Activated effector memory CD4-positive, alpha-beta T cell treated with Interleukin-2 at 50 U/mL for 16 hours (primary cell): ENCODE results near the gene FHL1.
"Not testable (repeated sequence)": the region's sequence is repeated elsewhere in the genome, so short reads cannot be mapped to it uniquely, and the experiment has no call there.

ENCODE experiments used
- DNase-seq: peaks from one replicate; pipeline ENCODE4 v3.0.0-alpha.2; 2020

The FHL1 gene

DNA sequence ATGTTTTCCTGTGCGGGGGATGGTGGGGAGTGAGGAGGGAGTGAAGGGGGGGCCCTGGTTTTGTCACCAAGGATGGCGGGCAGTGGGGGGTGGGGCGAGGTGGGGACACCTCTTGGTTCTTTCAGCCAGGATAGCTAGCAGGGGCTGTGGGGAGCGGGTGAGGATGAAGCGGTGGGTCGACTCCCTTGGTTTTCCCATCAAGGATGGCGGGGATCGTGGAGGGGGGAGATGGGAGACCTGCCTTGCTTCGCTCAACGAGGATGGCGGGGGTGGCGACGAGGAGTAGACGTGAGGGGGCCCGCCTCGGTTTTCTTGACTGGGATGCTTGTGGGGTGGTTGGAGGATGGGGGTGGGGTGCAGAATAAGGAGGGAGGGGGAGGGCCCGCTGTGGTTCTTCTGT lies 643 bp downstream of the FHL1 start:
- no peak for DNase-seq

DNA sequence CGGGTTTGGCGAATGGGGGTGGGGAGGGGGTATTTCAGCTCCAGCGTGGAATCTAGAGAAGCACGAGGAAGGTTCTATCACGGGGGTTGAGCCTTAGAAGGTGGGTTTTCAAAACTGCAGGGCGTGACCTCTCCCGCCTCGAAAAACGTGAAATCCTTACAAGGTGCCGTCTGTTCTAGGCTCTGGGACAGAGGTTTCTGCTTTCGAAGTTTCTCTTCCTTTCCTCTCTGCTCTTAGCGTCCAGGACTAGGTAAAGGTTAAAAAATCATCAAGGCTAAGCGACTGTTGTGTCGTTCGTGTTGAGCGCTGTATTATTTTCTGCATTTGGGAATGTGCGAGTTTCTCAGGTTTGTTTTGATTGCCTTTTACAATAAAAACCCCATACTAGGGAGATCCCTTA lies 1.1 kb downstream of the FHL1 start:
- no peak for DNase-seq

DNA sequence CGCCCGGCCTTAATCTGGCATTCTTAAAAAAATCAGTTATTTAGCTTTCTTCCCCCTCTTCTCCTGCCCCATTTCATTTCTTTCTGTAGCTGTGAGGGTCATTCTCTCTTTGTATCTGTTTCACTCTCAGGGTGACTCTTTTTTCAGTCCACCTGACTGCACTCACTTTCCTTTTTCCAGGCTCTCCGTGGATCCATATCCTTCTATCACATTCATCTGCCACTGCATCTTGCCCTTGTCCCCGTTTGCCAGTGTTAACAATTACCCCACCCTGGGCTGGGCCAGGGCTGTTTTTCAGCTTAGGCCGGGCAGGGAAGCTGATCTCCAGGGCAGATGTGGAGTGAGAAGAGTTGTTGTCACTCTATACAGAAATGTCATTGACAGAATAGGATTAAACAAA lies 7.7 kb downstream of the FHL1 start:
- DNase-seq = no peak

DNA sequence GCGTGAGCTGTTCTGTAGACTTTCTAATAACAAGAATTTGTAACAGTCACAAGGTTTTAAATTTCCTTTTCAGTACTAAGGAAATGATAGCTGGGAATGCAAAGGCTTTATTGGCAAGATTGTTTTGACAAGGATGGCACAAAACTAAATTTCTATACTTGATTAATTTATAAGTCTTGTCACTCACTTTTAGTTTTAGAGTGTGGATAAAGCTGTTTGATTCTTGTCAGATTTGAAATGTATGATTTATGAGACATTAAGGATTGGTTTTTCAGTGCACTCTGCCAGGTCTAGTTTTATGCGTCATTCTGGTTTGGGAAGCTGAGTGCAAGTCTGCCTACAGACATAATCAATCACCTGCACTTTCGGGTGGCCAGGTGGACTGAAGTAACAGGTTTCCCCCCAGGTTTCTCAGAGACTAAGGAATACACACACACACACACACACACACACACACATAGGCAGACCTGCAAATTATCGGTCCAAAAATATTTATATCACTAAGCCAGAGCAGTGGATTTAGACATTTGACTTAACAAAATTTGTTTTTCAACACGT lies 9.3 kb downstream of the FHL1 start:
- DNase-seq = no peak

DNA sequence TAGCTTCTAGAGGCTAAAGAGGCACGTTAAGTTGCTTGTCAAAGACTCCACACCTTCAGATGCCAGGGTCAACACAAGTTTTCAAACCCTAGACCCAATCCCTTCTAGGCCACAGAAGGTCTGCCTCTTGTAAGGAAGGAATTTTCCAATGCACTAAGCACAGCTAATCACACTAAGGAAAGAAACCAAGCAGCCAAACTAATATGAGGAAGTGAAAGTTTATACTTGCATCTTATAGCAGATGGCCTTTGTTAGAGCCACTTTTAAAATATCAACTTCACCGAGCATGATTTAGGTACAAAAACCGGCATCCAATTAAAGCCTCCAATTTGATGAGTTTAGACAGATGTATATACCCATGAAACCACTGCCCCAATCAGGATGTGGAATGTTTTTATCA lies 9.9 kb downstream of the FHL1 start:
- no peak for DNase-seq

DNA sequence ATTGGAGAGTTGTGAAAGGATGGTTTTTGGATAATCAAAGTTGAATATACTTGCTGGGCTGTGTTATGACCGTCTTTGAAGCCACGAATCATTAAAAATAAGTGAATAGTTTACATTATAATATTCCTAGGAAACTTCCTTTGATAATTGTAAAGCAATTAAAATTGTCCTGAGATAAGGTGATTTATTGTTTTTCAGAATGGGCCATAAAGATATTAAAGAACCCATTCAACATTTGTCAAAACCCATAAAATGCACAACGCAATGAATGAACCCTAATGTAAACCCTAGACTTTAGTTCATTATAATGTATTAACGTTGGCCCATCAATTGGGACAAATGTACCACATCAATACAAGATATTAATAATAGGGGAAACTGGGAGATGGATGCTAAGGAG lies 11.4 kb downstream of the FHL1 start:
- no peak for DNase-seq

DNA sequence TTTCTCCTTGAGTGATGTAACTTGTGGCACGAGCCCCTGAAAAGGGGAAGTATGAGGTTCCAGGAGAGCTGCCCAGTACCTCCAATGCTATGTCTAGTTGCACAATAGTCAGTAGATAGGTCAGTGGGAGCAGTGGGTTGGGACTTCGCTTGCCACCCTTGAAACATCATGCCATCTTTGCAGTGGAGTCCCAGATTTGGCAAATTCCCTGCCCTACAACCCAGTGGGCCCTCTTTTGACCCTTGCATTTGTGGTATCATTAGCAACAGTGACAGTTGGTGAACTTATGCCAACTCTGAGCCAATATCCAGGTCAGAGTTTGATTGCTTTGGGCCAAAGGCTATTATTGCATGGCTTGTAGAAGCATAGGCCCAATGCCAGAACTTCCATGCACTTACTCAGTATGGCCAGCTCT lies 12.3 kb downstream of the FHL1 start:
- DNase-seq = no peak

DNA sequence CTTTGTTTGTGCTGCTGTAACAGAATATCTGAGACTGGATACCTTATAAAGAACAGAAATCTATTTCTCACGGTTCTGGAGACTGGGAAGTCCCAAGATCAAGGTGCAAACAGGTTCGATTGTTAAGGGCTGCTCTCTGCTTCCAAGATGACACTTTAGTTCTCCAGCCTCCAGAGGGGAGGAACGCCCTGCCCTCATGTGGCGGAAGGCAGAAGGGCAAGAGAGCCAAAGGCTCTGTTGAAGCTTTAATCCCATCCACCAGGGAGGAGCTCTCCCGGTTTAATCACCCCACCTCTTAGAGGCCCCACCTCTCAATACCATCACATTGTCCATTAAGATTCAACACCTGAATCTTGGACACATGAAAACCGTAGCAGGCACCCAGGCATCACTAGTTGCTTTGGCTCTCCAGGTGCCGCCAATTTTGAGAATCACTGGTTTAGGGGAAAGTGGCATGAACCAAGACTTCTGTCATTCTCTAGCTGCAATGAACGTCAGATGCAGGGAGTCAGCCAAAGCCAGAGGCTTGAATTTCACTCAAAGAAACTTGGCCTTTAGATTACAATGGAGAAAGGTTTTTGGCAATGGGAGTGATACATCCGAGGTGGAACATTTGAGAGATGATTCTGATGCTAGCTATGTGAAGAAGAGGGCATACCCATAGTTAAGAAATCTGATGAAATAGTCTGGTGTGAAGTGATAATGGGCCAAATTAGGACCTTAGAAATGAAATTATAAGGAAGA lies 15.7 kb downstream of the FHL1 start:
- peak; percentile 13 for DNase-seq

DNA sequence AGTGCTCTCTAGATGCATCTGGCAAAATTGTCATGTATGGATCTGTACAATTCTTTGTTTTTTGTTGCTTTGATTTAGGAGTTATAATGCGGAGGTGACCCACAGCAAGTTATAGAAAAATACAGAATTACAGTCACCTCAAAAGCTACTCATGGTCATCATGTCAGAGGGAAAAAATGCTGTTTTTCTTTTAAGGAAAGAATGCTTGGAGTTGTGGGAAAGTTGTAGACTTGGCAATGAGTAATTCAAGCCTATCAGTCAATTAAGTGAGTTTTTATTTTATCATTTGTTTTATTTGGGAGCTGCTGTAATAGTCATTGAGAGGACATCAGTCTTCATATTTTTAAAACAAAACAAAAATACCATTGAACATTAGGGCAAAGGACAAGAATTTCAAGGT lies 16.4 kb downstream of the FHL1 start:
- DNase-seq = no peak

DNA sequence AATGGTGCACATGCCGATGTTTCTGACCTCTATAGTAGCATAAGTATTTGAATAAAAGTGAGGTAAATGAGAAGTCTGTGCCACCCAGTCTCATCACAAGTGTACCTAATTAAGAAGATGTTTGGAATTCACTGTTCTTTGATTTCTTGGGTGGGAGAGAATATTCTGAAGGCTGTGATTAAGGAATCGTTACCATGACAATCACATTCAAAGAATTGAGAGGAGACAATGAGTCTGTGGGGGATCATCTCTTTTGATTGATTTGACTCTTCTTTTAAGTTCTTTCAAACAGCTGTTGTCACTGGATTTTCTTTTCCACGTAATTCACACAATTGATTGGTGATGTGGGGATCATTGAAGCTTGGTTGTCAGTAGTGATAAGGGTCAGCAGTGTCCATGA lies 18.1 kb downstream of the FHL1 start:
- DNase-seq = no peak

DNA sequence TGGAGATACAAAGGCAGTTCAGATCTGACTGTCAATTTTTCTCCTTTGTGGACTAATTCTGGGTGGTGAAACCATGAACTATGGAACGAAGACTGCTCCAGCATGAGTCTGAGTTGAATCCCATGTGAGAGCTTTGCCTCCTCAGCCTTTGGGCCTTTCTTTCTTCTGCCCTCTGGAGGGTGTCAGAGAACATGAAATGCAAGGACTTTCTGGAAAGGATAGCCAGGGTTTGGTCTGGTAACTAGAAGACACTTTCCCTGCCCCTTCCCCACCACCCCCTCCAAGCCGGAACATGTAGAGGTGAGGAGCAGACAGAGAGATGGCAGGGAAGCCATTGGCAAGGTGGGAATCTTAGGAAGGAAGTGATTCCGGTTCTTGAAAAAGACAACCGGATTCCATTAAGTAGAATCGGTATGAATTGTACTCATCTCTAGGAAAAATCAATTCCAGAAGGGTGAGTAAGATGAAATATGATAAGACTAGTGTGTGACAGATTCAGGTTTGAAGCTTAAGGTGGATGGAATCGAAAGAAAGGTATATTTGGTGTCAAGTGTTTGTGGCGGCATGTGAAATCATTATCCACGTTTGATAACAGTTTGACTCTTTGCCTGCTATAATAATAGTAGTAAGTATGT lies 19.0 kb downstream of the FHL1 start:
- no peak for DNase-seq

DNA sequence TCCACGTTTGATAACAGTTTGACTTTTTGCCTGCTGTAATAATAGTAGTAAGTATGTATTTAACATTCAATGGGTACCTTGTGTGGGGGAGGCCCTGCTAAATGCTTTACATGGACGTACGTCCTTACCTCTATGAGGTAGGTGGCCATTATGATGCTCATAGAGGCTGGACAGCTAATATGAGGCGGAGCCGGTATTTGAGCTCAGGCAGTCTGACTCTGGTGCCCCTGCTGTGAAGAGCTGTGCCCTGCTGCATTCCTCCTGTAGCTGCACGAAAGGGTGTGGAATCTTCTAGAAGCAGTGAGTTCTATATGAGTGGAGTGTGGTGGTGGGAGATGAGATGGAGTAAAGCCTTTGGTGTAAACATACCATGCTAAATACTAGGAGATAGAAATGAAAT lies 20.7 kb downstream of the FHL1 start:
- DNase-seq = not testable (repeated sequence)

DNA sequence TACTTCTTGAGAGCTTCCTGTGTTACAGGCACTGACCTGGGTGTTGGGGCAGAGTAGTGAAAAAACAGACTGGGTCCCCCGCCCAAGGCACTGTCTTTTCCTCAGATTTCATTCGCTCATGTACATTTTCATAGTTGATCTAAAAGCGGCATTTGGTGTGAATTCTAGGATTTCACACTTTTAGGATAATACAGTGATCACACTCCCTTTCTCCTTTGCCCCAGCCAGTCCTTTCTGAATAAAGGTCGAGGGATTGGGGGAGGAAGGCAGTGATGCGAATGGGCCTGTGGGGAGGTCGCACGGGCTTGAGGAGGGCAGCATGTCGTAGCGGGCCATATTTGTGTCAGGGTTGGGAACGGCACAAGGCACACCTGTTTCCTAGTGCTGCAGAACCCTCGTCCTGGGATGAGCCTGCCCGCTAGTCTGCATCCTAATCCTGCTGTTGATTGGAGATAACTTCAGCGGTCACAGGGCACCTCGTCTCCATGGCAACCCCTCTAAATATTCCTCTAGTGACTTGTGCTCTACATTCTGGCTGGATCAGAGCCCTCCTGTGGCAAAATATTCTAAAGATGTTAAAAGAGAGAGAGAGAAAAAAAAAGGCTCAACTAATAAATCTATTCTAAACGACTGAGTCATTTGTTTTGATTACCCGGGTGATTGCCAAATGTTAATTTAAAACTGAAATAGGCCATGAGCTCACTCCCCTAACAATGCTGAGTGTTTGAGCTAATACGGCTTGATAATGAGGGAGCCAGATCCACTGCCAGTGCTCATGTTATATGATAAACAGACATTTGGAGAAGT lies 21.8 kb downstream of the FHL1 start:
- no peak for DNase-seq

DNA sequence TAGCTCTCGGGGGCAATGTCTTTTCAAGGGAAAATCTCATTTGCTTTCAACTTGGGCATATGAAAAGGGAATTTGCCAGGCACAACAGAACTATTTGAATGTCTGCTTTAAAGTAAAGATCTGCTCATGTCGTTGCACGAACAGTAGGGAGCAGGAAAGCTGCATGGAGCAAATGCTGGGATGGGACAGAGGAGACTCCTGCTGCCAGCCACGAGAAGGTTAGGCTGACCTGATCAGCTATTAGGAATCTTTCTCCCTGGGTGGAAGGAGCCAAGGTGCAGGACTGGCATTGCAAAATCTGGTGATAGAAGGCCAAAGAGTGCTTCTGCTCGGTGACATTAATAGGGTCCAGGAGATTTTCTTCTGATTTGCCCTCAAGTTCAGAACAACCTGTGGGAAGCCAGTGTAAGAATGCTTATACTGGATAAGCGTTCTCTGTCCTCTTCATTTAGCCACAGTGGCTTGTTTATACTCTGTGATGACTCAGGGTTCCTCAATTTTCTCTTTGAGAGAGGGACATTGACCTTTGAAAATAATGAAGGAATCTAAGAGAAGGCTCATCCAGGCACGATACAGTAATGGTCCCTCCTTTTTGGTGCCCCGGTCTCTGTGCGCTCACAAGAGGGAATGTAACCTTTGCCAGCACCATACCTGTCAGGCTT lies 22.9 kb downstream of the FHL1 start:
- no peak for DNase-seq

DNA sequence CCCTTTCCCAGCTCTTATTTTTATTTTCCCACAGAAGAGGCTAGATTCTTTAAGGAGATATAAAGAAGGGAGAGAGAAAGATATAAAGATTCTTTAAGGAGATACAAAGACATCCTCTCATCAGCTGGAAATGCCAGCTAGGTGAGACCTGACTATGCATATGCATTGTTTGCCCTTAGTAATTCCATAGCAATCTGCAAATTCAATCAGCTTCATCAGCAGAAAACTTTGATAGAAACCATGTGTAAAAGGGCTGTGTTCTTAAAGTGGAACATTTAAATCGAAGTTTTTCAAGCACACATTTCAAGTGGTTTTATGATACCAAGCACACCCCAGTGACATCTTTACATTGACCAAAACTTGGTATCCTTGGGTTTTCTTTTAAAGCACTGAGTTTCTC lies 24.1 kb downstream of the FHL1 start:
- DNase-seq = no peak

DNA sequence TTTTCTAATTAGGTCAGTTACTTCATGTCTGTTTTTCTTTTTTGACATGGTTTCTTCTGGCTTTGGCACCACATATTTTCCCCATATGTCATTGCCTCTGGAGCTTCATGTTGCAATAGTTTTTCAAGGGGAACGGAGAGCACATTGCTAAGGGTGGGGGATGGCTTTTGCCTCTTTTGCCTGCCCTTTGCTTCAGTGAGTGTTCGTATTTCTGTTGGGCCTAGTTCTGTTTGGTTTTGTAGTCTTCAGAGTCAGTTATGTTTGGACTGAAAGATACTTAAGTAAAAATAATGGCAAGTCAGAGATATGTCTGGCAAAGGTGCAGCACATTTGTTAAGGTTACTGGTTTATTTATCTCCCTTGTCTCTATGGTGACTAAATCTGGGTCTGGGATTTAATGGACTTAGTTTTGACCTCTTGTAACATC lies 29.1 kb downstream of the FHL1 start:
- DNase-seq = no peak

DNA sequence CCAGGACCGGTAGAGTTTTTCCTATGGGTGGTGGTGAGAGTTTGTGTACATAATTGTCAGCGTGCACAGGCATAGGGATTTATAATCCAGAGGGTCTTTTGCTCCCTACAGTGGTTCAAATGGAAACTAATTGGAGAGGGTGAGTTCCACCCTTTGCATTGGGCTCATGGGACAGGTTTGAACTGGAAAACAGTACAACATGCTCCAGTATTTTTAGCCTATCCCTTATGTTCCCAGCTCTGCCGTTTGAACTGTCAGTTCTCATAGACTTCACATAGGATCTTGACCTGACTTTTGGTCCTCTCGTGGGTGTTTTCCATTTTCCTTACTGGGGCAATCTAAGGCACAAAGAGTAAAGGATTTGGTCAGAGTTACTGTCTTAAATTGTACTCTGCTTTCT lies 31.8 kb downstream of the FHL1 start:
- no peak for DNase-seq

DNA sequence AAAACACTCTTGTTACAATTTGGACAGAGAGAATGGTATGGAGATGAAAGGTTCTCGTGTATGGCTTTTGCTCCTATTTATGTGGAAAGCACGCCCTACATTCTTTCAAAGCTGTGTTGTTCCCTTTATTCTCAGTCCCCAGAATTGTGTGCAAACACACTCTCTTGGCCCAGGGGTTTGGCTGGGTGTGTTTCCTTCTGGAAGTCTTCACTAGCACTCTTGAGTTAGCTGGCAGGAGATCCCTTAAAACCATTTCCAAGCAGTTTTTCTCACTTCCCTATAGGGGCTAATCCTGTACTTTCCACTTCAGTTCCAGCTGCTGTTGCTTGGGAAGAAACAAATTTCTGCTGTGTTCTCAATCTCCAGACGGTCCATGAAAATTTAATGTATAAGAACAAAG lies 35.1 kb downstream of the FHL1 start:
- DNase-seq = no peak

DNA sequence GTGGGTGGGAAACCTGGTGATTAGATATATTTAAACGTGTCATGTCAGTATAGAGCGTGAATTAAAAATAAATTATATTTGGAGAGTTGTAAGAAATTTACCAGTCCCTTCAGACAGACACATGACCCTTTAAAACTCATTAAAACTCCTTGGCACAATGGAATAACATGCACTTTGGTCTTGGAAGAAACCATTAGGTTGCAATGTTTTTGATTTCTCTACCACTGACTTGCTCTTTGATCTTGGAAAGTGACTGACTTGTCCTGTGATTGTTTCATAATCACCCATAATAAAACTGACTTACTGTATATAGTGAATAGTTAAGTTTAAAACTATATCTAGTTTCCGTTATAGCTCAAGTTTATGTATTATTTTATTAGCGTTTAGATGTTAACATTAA lies 35.8 kb downstream of the FHL1 start:
- no peak for DNase-seq

DNA sequence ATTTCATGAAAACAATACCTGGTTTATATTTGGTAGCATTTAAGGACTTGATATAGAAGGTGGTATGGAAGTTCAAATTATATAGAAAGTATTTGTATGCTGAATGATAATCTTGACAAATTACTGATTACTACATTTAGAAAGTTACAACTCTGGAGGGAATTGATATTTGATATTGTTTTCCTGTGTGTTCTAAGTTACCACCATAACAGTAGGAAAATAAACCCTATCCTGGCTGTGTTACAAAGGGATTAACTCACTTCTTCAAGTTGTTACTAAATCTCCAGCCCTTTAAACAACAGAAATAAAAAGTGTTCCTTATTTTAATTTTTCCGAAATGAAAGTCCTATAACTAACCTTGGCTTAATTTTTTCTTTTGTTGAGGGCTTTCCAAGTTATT lies 36.6 kb downstream of the FHL1 start:
- DNase-seq = no peak

DNA sequence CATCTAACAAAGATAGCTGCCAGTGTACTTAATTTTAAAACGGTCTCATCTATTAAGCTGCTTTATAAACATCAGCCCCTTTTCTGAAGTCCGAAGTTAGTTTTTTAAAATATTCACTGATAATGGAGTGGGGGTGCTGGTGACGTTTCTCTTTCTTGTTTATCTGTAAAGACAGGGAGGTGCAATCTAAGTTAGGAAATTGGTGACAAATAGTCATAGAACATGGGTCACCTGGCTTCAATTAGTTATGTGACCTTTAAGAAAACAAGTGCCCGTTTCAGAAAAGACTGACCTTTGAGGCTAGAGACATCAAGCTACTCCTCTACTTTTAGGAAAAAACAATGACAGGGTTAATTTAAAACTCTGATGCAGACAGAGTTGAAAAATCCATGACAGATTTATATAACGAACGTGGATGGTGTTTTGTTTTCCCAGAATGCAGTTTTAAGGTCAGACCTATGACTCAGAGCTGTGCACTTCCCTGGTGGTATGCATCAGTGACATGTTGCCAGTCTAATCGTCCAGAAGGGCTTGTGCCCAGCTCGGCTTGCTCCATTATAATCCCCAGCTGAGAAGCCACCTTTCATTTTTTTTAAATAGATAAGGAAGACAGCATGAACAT lies 38.2 kb downstream of the FHL1 start:
- no peak for DNase-seq

DNA sequence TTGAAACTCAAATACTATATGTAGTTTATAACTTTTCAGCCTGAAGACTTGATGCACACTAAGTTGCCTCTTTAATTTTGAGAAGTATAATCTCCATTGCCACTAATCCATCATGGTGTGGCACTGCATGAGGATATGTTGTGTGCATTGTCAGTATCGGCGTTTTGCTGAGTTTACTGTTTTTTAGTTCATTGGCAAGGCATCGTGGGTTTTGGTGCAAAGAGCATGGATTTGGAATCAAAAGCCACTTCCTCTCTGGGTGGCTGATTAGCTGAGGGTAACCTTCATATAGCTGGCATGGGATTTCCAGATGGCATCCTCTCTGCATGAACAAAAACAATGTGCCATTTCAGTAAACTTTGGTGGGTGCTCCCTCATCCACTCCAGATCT lies 38.7 kb downstream of the FHL1 start:
- no peak for DNase-seq

DNA sequence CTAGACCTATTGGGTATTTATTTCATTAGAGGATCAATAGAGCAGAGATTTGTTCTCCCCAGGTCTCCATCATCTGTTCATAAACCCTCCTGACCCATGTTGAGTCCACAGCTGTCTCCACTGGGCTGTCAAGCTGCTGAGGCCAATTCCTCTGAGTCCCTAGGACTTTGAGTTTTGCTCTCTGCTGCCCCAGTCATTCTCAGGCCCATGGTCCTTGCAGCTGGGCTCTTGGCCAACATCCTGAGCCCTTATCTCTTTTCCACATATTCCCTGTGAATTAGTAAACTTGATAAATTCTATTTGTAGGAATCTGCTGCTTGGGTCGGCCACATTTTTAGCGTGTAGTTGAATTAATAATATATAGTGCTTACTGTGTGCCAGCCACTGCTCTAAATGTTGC lies 41.9 kb downstream of the FHL1 start:
- no peak for DNase-seq
